IPS DF 4.7 (cell line): Measurements from ENCODE around the gene RUNX1.

Experiments used
- DNase-seq: peaks from one replicate; pipeline ENCODE4 v3.0.0-alpha.2; 2013; ENCODE audit warnings: low spot score; ENCODE audit errors: extremely low read depth

The RUNX1 gene

GRCh38 chr21:35048706-35049617 lies at the start of gene RUNX1:
RUNX1 (minus strand) TSS chr21:35049302.
- DNase-seq, result no peak

- DNase-seq, result no peak
Measured at GRCh38 chr21:35097525-35097924, 48.4 kb upstream of the RUNX1 start.

- DNase-seq, result no peak
Measured at GRCh38 chr21:35096959-35097358, 47.9 kb upstream of the RUNX1 start.

DNA sequence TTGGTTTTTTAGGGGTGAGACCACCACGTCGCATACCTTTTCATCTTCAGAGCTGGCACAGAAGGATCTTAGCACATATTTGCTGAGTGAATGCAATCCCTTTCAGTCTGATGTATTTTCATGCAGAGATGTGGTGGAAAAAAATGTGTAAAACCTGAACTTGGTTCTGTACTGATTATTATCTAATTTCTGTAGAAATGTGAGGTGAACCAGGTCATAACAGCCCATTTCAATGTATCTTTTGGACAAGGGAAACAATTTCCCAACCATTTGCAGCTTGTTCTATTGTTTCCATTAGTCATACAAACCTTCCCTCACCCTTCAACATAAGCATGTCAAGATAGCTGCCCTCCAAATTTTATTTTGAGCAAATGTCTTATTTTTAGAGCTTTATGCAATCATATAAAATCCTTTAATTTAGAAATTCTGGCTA lies 46.8 kb upstream of the RUNX1 start:
- no peak for DNase-seq

DNA sequence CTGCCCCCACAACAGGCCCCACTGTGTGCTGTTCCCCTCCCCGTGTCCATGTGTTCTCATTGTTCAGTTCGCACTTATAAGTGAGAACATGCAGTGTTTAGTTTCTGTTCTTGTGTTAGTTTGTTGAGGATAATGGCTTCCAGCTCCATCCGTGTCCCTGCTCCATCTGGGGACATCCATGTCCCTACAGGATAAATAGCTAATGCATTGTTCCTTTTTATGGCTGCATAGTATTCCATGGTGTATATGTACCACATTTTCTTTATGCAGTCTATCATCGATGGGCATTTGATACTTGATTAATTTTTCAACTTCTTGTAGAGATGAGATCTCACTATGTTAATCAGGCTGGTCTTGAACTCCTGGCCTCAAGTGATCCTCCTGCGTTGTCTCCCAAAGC lies 44.4 kb upstream of the RUNX1 start:
- DNase-seq, result no peak

DNA sequence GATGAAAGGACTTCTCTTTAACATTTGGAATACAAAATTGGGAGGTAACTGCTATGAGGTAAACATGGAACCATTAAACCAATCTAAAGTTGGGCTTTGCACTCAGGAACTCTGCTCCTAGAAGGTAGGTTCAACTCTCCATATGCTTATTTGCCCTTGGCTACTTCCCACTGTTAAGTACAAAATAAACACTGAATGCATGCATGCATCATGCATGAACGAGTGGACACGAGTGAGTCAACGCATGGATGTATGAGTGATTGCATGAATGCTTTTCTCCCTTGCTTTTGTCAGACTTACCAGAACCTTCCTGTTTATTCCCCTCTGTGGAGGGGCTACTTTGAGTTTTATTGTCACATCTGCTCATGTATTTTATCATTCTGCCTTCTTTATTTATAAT lies 42.4 kb upstream of the RUNX1 start:
- DNase-seq, result no peak

DNA sequence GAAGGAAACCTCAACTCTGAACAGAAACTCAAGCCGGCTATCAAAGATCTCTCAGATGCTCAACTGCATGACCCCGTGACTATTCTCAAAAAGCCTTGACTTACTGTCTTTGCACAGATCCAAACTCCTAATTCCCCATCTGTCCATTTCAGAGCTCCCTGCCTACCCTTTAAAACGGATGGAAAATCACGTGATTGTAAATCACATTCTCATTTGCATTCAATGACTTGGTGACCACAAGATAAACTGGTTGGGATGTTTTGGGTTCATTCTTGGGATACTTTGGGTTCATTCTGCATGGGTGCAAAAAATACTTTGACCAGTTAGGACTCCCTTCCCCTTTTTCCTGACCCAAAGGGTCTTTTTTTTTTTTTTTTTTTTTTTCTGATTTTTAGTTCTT lies 41.3 kb upstream of the RUNX1 start:
- DNase-seq, result no peak

- no peak for DNase-seq
Measured at GRCh38 chr21:35088319-35088771, 39.2 kb upstream of the RUNX1 start.

DNA sequence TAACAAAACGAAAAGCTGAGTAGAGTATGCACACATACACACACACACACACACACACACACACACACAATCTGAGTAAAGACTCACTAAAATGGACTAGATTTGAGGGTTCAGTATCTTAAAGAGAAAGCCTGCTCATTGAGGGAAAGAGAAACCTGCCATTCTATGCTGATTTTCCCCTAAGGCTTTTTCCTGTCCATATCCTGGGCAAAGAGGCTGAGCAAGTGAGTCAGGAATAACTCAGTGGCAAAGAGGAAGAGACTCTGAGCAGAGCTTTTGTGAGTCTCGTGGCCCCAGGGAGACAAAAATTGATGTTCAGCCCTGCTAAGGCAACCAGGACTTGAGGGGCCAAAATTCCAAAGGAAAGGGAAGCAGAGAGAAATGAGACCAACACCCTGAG lies 37.3 kb upstream of the RUNX1 start:
- DNase-seq, result no peak

- no peak for DNase-seq
Measured at GRCh38 chr21:35084869-35085268, 35.8 kb upstream of the RUNX1 start.

GRCh38 chr21:35083246-35083645 lies 34.1 kb upstream of the RUNX1 start:
- DNase-seq, result no peak

- no peak for DNase-seq
Measured at GRCh38 chr21:35081861-35082260, 32.8 kb upstream of the RUNX1 start.

DNA sequence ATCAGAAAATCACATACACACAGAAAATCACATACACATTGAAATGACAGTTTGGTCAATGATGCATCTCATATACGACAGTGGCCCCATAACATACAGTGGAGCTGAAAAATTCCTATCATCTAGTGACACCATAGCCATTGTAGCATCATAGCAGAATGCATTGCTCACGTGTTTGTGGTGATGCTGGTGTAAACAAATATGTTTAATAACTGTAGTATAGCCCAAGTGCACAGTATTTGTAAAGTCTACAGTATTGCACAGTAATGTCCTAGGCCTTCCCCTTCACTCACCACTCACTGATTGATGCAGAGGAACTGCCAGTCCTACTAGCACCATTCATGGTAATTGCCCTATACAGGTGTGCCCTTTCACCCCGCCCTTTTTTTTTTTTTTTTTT lies 30.1 kb upstream of the RUNX1 start:
- no peak for DNase-seq

DNA sequence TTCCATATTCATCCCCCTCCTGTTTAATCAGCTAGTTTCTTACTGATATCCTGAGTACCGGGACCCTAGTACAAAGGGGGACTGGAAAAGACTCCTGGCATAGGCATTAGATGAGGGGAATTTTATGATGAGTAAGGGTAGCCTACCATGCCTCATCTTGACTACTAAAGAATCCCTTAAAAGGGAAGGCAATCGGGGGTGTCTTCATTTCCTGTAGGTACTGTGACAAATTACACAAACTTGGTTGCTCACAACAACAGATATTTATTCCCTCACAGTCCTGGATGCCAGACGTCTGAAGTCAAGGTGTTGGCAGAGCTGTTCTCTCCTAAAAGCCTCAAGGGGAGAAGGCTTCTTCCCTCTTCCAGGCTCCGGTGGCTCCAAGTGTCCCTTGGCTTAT lies 28.9 kb upstream of the RUNX1 start:
- DNase-seq, result no peak

- DNase-seq, result no peak
Measured at GRCh38 chr21:35077466-35077865, 28.4 kb upstream of the RUNX1 start.

GRCh38 chr21:35075546-35075945 lies 26.4 kb upstream of the RUNX1 start:
- no peak for DNase-seq

GRCh38 chr21:35072960-35073359 lies 23.9 kb upstream of the RUNX1 start:
- DNase-seq, result no peak

DNA sequence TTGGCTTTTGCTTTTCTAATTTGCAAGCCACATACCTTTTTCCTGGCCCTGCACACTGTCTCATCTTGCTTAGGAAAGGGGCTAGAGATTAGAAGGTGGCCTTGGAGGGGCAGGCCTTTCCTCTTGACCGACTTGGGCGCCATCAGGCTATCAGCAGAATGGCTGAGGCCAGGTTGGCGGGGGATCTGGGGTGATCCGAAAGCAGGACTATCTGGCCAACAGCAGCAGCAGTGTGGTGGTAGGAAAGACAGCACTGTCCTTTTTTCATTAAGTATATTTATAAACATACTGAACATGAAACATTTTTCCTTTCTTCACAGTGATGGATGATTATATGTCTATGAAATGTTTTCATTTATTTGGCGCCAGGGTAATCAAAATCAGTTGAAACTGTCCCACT lies 23.5 kb upstream of the RUNX1 start:
- DNase-seq, result no peak

DNA sequence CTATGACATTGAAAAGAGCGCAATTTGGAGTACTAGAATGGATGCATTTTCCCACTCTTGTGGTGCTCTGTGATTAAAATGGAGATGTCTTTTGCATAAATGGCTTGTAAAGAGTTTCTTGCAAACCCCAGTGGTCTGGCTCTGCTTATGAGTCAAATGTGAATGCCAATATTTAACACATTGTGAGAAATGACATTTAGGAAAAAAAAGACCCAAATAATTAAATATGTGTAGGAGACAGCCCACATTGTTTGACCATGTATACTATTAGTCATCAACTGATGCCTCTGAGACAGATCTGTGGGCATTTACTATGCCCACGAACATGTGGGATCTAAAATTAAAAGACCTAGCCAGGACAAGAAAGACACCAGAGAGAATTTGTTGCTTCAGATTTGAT lies 22.2 kb upstream of the RUNX1 start:
- no peak for DNase-seq

DNA sequence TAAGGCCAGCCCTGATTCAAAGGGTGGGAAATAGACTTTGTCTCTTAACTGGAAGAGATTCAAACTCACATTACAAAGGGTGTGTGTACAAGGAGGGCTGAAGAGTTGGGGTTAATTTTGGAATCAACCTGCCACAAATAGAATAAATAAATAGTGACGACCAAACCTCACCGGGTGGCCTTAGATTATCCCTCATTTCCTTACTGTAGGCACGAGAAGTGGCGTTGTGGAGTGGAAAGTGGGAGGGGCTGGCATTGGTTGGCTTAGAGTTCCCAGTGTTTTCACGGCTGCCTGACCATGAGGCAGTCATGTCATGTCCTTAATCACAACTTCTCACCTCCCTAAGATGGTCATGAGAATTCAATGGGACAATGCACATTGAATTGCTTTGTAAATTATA lies 21.3 kb upstream of the RUNX1 start:
- no peak for DNase-seq

DNA sequence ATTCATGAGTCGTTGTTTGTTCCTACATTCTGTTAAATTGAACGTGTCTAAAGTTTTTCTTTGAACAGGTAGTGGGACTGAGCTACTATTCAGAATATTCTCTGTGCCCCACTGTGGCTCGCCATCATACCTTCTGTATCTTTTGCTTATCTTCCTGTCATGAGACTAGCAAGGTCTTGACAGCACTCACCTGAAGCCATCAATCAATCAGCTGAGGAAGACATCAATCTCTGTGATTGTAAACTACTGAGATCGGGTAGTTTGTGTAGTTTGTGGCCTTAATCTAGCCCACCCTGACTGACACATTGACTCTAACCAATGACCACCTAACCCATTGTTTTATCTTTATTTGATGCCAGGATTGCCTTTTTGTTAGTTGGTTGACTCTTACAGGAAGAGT lies 17.7 kb upstream of the RUNX1 start:
- DNase-seq, result no peak

DNA sequence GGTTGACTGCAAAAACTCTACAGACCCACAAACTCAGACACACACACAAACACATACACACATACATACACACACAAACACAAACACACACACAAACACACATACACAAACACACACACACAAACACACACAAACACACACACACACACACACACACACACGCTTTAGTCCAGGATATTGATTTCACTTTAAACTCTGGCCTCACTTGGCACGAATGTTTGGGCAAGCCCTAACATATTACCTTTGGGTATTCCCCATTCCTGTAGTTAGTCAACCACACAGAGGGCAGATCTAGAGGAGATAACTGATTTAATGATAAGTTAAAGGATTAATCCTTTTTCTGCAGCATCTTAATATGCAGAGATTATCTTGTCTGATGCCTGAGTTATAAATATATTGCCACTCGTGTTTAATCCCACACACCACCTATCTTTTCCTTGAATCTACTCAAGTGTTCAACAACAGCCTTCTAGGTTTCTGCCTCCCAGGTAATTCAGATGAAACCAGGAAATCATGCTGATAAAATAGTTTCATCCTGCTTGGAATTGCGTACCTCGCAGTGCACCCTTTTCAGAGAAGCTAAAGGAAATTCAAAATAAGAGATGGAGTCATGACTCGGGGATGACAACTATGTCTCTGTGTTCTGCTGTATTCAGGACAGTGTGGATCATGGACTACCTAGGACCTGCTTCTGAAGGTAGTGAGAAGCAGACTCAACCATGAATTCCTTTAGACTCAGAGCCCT lies 14.5 kb upstream of the RUNX1 start:
- DNase-seq, result no peak

DNA sequence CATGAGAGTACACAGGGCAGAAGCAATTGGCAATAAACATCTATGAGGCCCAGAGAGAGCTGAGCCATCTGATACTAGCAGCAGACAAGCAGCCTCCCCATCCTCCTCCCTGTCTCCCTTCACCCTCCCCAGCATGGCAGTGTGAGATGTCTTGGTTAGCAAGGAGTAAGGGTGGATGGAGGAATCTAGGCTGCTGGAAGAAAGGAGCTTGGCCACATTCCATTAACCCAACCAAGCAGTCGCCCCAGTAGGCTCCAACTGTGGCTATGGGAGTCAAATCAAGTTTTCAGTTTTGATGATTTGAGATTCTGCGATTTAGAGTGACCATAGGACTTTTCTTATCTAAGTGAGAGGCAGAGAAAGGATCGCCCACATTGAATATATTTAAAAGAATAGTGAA lies 12.9 kb upstream of the RUNX1 start:
- DNase-seq, result no peak
